Right lobe of liver (tissue), 4 donors: ENCODE measurements around the gene PSMD10.

Experiments used
- POLR2A ChIP-seq: fragments of 450-650 bp; IDR thresholded peaks from one replicate; pipeline ENCODE4 v1.6.1; 2017; ENCODE audit warnings: antibody characterized with exemption, mild to moderate bottlenecking
- TF ChIP-seq, protein P1 (sequence below), 4 donors: fragments of 200-600 bp in 3 of 4; fragments of 450-650 bp in 1 of 4; IDR thresholded peaks; one replicate each; pipeline versions ENCODE4 v1.5.1 to v1.8.0; 2016 to 2022; ENCODE audit warnings: antibody characterized with exemption in 4 of 4, mild to moderate bottlenecking in 2 of 4
- donor health status: DM: no; HTN: no; CAD: no.
- donor health status: DM: no; HTN: no; CAD: no.
- donor health status: DM: no; HTN: yes; CAD: no.

DNA sequence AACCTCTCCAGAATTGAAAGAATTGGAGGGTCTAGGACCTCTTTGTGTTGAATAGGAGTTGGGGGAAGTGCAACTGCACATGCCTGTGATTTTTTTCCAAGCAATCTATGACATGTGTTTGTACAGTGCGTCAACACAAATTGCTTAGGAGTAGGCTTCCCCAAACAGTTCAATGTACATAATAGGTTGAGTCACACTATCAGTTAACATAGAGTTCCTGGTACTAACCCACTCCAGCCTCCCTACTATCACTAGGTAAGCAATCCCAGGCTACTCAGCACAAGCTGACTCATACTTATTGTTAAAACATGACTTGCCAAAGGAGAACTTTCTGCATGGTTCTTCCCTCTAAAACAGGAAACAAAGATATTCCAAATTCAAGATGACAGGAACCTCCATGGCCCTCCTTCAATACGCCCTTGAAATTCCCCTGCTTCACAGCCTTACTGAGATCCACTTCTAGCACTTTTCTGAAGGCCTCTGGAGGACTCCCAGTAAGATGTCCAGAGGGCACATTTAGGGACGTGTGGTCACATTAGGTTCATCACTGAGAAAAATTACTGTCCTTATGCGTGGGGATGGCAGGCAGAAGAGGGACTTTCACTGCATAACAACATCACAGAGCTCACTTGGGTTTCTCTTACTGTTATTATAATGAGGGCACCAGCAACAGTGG is 54.9 kb downstream of the PSMD10 start:
- TF ChIP-seq, protein P1, sequence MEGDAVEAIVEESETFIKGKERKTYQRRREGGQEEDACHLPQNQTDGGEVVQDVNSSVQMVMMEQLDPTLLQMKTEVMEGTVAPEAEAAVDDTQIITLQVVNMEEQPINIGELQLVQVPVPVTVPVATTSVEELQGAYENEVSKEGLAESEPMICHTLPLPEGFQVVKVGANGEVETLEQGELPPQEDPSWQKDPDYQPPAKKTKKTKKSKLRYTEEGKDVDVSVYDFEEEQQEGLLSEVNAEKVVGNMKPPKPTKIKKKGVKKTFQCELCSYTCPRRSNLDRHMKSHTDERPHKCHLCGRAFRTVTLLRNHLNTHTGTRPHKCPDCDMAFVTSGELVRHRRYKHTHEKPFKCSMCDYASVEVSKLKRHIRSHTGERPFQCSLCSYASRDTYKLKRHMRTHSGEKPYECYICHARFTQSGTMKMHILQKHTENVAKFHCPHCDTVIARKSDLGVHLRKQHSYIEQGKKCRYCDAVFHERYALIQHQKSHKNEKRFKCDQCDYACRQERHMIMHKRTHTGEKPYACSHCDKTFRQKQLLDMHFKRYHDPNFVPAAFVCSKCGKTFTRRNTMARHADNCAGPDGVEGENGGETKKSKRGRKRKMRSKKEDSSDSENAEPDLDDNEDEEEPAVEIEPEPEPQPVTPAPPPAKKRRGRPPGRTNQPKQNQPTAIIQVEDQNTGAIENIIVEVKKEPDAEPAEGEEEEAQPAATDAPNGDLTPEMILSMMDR (IDR thresholded peaks at IDR 0.05): no peak
- TF ChIP-seq POLR2A: no peak
